Raji (cell line): Measurements from ENCODE around the gene RASAL2.

Experiments
- POLR2A ChIP-seq: IDR thresholded peaks from 2 replicates; pipeline ENCODE4 v1.6.1; 2011; ENCODE audit warnings: low read depth, low read length, control low read depth; ENCODE audit not compliant: insufficient read depth

Gene RASAL2

GRCh38 chr1:178330153-178330552, 236.2 kb downstream of the RASAL2 start:
- no peak for TF ChIP-seq POLR2A

- no peak for TF ChIP-seq POLR2A
Observed at GRCh38 chr1:178330848-178331497, 237.1 kb downstream of the RASAL2 start.

- no peak for TF ChIP-seq POLR2A
Observed at GRCh38 chr1:178335426-178335825, 241.5 kb downstream of the RASAL2 start.

- no peak for TF ChIP-seq POLR2A
Observed at GRCh38 chr1:178337091-178337706, 243.3 kb downstream of the RASAL2 start.

GRCh38 chr1:178339834-178340233, 245.9 kb downstream of the RASAL2 start:
- TF ChIP-seq POLR2A, result no peak

GRCh38 chr1:178341261-178341956, 247.5 kb downstream of the RASAL2 start:
- no peak for TF ChIP-seq POLR2A

- no peak for TF ChIP-seq POLR2A
Observed at GRCh38 chr1:178342745-178343144, 248.8 kb downstream of the RASAL2 start.

- TF ChIP-seq POLR2A, result no peak
Observed at GRCh38 chr1:178344513-178345091, 250.7 kb downstream of the RASAL2 start.

- TF ChIP-seq POLR2A, result no peak
Observed at GRCh38 chr1:178345238-178345637, 251.3 kb downstream of the RASAL2 start.

GRCh38 chr1:178345807-178346206, 251.9 kb downstream of the RASAL2 start:
- no peak for TF ChIP-seq POLR2A

- no peak for TF ChIP-seq POLR2A
Observed at GRCh38 chr1:178349801-178350200, 255.9 kb downstream of the RASAL2 start.

GRCh38 chr1:178352790-178353416, 259.0 kb downstream of the RASAL2 start:
- no peak for TF ChIP-seq POLR2A

- TF ChIP-seq POLR2A, result no peak
Observed at GRCh38 chr1:178353524-178353923, 259.6 kb downstream of the RASAL2 start.

- TF ChIP-seq POLR2A, result no peak
Observed at GRCh38 chr1:178354816-178355215, 260.9 kb downstream of the RASAL2 start.

GRCh38 chr1:178356299-178356698, 262.4 kb downstream of the RASAL2 start:
- TF ChIP-seq POLR2A, result no peak
